Embryonic facial prominence (tissue), 1 donor: Measurements from ENCODE around the gene RPL28.
"Not testable (repeated sequence)": the region's sequence is repeated elsewhere in the genome, so short reads cannot be mapped to it uniquely, and the experiment has no call there.

Experiments
- DNase-seq: peaks from one replicate; pipeline ENCODE4 v3.0.0-alpha.2; 2016; ENCODE audit errors: extremely low spot score

The RPL28 gene

GRCh38 chr19:55392820-55393761 is 7.4 kb downstream of the RPL28 start:
- no peak for DNase-seq

GRCh38 chr19:55398200-55398925 is 12.6 kb downstream of the RPL28 start:
- DNase-seq: no peak

GRCh38 chr19:55400281-55401087 is 14.8 kb downstream of the RPL28 start:
- no peak for DNase-seq

- not testable (repeated sequence) for DNase-seq
These were observed 15.7 kb downstream of the RPL28 start for GRCh38 chr19:55401390-55401789.

- no peak for DNase-seq
These were observed 16.8 kb downstream of the RPL28 start for GRCh38 chr19:55402509-55402908.

GRCh38 chr19:55405638-55406037 is 19.9 kb downstream of the RPL28 start:
- DNase-seq: no peak

- no peak for DNase-seq
These were observed 20.5 kb downstream of the RPL28 start for GRCh38 chr19:55406091-55406825.

- no peak for DNase-seq
These were observed 21.3 kb downstream of the RPL28 start for GRCh38 chr19:55406826-55407549.

- DNase-seq: not testable (repeated sequence)
These were observed 21.7 kb downstream of the RPL28 start, which contains the start of gene UBE2S for GRCh38 chr19:55407550-55407799. Gene UBE2S, minus strand, starts transcription at chr19:55407788. Its CDS starts 199 bp downstream, at chr19:55407589.

- DNase-seq: peak; percentile 99
These were observed 22.2 kb downstream of the RPL28 start for GRCh38 chr19:55407800-55408532.

GRCh38 chr19:55408533-55408872 is 22.8 kb downstream of the RPL28 start:
- no peak for DNase-seq

- DNase-seq: not testable (repeated sequence)
These were observed 23.4 kb downstream of the RPL28 start for GRCh38 chr19:55409179-55409578.

- no peak for DNase-seq
These were observed 24.4 kb downstream of the RPL28 start for GRCh38 chr19:55410168-55410567.

- DNase-seq: peak; percentile 31
These were observed 32.5 kb downstream of the RPL28 start for GRCh38 chr19:55418185-55418584.

- DNase-seq: no peak
These were observed 33.4 kb downstream of the RPL28 start for GRCh38 chr19:55419103-55419502.

GRCh38 chr19:55419624-55420236 is 34.0 kb downstream of the RPL28 start:
- DNase-seq: no peak

- DNase-seq: not testable (repeated sequence)
These were observed 35.5 kb downstream of the RPL28 start for GRCh38 chr19:55421281-55421680.

GRCh38 chr19:55423225-55424005 is 37.7 kb downstream of the RPL28 start:
- DNase-seq: no peak

GRCh38 chr19:55424518-55424917 is 38.8 kb downstream of the RPL28 start:
- no peak for DNase-seq
